GM21515 (cell line): ENCODE results near the gene GRSF1.
"Not testable (repeated sequence)": the region's sequence is repeated elsewhere in the genome, so short reads cannot be mapped to it uniquely, and the experiment has no call there.

Experiments used
- ATAC-seq: cut with Tn5 transposase; IDR thresholded peaks from one replicate; pipeline ENCODE4 v1.9.1; 2021; ENCODE audit not compliant: unreplicated experiment

The GRSF1 gene

GRCh38 chr4:70839589-70840093, at the start of gene GRSF1:
Gene GRSF1 (minus strand): TSS chr4:70839890. CDS start chr4:70839827, 63 bp downstream.
- ATAC-seq = peak; percentile 64

- no peak for ATAC-seq
Measured at GRCh38 chr4:70885174-70885573, 45.5 kb upstream of the GRSF1 start.

GRCh38 chr4:70880739-70881138, 41.0 kb upstream of the GRSF1 start:
- ATAC-seq = no peak

GRCh38 chr4:70877556-70877955, 37.9 kb upstream of the GRSF1 start:
- no peak for ATAC-seq

- ATAC-seq = peak; percentile 73
Measured at GRCh38 chr4:70874268-70875156, 34.8 kb upstream of the GRSF1 start.

GRCh38 chr4:70873216-70873615, 33.5 kb upstream of the GRSF1 start:
- no peak for ATAC-seq

- no peak for ATAC-seq
Measured at GRCh38 chr4:70868778-70869177, 29.1 kb upstream of the GRSF1 start.

- peak; percentile 75 for ATAC-seq
Measured at GRCh38 chr4:70863099-70863790, 23.6 kb upstream of the GRSF1 start.

- ATAC-seq = no peak
Measured at GRCh38 chr4:70859066-70859465, 19.4 kb upstream of the GRSF1 start.

GRCh38 chr4:70858454-70858853, 18.8 kb upstream of the GRSF1 start:
- no peak for ATAC-seq

- no peak for ATAC-seq
Measured at GRCh38 chr4:70855464-70855863, 15.8 kb upstream of the GRSF1 start.

- ATAC-seq = no peak
Measured at GRCh38 chr4:70849291-70849690, 9.6 kb upstream of the GRSF1 start.

GRCh38 chr4:70844180-70844579, 4.5 kb upstream of the GRSF1 start:
- no peak for ATAC-seq

- ATAC-seq = no peak
Measured at GRCh38 chr4:70842761-70843435, 3.2 kb upstream of the GRSF1 start.

- no peak for ATAC-seq
Measured at GRCh38 chr4:70841951-70842350, 2.3 kb upstream of the GRSF1 start.

GRCh38 chr4:70841211-70841610, 1.5 kb upstream of the GRSF1 start:
- ATAC-seq = no peak

- not testable (repeated sequence) for ATAC-seq
Measured at GRCh38 chr4:70840631-70841030, 941 bp upstream of the GRSF1 start.

GRCh38 chr4:70840137-70840536, 447 bp upstream of the GRSF1 start:
- ATAC-seq = not testable (repeated sequence)

GRCh38 chr4:70838666-70839588, 763 bp downstream of the GRSF1 start:
- peak; percentile 57 for ATAC-seq

GRCh38 chr4:70838204-70838603, 1.5 kb downstream of the GRSF1 start:
- ATAC-seq = no peak
